ENCODE data around the gene KCNJ11. TPM values are rescaled to one million over a fixed set of nuclear protein-coding genes. Genes with fewer than 3 reads are reported as not detected.
A peak's percentile ranks its signal among the peaks of the same experiment; 100 is the strongest.
"Not testable (repeated sequence)": the region's sequence is repeated elsewhere in the genome, so short reads cannot be mapped to it uniquely, and the experiment has no call there.

KCNJ11 gene
- 0.64 and 2.1 TPM in 2 replicates for total RNA-seq

- no peak for DNase-seq (ENCODE audit: low read depth in 2 of 2)
These were observed at the start of gene KCNJ11 for GRCh38 chr11:17388609-17389210. Gene KCNJ11, minus strand, starts transcription at chr11:17388659. Its CDS starts 568 bp downstream, at chr11:17388091.

DNA sequence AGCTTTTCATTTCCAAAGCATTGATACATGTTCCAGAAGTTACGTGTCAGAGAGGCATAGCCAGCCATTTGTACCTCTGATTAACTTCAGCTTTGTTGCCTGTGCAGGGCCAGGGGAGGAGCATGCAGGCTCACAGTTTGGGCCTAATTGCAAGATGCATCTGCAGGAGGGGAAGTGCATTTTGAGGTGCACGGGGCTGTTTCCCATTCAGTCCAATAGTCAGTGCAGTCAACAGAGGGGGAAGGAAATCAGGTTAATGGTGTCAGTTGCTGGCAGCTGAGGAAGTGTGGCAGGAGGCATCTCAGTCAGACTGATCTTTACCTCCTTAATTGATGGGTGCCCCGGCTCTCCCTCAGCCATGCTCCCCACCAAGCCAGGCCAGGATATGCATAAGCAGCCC is 48.9 kb upstream of the KCNJ11 start:
- DNase-seq (ENCODE audit: low read depth in 2 of 2), result no peak

GRCh38 chr11:17434108-17434507 is 45.6 kb upstream of the KCNJ11 start:
- DNase-seq (ENCODE audit: low read depth in 2 of 2), result no peak

- DNase-seq (ENCODE audit: low read depth in 2 of 2), result no peak
These were observed 43.5 kb upstream of the KCNJ11 start for GRCh38 chr11:17432002-17432401.

DNA sequence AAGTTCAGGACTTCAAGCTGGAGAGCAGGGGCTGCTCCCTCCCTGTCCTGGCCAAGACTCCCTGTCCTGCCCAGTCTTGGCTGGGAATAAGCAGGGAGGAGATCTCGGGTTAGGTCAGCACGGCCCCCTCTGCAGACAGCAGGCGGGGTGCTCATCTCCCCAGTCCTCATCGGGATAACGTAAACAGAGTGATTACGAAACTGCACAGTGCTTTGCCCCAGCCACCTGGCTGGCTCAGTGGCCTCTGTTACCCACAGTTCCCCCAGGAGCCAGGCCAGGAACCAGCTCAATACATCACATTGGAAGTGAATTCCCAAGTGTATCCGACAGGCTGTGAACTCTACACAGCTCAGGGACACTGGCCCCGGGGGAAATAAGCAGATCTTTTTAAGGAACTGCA is 42.7 kb upstream of the KCNJ11 start:
- no peak for DNase-seq (ENCODE audit: low read depth in 2 of 2)

DNA sequence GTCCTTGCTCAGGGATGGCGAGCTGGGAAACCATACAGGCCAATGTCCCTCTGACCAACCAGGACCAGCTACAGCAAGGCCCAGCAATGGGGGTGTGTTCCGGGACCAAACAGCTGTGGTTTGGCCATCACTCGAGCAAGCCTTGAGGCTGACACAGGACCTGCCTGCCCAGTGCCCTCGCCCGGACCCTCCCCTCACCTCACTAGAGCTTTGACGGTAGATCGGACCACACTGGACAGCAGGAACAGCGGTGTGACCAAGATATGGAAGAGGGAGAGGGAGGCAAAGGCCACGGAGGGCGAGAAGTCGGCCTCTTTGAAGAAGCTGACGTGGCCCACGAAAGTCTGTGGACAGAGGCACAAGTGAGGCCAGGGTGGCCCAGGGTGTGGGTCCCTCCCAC is 42.2 kb upstream of the KCNJ11 start:
- no peak for DNase-seq (ENCODE audit: low read depth in 2 of 2)

DNA sequence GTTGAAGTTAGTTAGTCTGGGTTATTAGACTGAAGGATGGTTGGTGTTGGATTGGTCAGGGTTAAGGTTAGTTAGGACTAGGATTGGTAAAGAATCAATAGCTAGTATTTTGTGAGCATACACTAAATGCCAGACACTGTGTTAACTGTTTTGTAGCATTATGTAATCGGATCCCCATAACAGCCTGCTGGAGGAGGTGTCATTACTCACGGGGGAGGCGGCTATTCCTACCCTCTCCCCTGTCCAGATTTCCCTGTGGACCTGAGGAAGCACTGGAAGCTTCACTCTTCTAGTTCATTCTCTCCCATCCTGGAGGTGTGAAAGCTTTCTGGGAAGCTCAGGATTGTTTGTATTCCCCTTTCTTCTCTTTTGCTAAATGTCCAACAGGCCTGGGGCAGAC is 40.5 kb upstream of the KCNJ11 start:
- DNase-seq (ENCODE audit: low read depth in 2 of 2), result no peak

- no peak for DNase-seq (ENCODE audit: low read depth in 2 of 2)
These were observed 39.8 kb upstream of the KCNJ11 start for GRCh38 chr11:17428261-17428660.

GRCh38 chr11:17426233-17426632 is 37.8 kb upstream of the KCNJ11 start:
- not testable (repeated sequence) for DNase-seq (ENCODE audit: low read depth in 2 of 2)

DNA sequence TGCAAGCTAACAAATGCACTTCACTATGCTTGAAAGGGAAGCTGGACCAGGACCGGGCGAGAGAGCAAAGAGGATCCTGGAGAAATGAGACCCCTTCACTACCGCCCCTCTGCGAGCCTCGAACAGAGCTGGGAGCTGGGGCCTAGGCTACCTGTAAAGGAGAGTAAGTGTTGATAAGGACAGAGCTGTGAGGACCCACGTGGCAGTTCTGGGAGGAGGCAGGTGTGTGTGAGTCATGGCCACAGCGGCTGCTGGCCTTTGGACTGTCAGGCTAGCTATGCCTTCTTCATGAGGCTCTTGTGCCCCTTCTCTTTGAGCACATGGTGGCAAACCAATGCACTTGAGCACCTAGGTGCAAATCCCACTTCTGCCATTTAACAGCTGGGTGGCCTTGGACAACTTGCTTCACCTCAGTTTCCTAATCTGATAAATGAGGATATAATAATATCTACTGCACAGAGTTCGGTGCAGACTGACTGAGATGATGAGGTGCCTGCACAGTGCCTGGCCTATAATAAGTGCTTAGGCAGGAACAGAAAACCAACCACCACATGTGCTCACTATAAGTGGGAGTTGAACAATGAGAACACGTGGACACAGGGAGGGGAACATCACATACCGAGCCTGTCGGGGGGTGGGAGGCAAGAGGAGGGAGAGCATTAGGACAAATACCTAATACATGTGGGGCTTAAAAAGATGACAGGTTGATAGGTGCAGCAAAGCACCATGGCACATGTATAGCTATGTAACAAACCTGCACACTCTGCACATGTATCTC is 35.3 kb upstream of the KCNJ11 start:
- DNase-seq (ENCODE audit: low read depth in 2 of 2), result no peak

DNA sequence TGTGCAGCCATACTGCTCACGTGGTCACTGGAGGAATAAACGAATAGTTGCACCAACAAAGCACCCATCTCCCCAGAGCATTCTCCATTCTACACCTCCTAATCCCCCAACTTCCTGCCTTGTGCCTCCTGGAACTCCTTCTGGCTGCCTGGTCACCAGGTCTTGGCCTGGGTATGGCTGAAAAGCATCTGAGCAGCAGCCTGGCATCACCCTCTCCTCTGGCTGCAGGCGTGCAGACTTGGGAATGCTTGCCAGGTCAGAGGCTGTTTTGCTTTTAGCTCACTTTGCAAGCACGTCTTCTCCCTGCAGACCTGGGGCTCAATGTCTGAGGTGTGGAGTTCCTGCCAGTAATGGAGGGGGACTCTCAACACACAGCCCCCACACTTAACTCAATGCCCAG is 33.3 kb upstream of the KCNJ11 start:
- no peak for DNase-seq (ENCODE audit: low read depth in 2 of 2)

DNA sequence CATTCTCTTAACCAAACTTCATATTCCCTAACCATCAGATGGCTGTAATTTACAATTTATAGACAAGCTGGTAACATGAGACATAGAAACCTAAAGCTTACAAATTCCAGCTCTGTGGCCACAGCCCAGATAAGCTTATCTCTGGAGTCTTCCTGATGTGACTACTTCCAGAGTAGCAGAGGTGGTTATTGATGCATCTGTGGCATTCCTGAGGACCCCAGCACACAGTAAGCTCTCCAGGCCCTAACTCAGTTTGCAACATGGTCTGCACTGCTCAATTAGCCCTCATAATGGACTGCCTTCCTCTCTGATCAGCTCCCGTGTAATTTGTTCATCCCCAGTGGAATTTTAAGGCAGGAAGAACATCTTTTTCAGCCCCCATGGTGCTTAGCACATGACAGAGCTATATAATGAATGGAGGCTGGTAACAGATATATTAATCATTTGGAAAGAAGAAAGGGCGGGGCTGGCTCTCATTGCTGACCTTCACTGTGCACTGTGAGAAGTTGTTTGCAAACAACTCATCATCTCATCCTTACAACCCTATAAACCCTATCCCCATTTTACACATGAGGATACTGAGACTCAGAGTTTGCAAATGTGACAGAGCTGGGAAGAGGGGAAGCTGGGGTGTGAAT is 30.1 kb upstream of the KCNJ11 start:
- DNase-seq (ENCODE audit: low read depth in 2 of 2), result no peak

GRCh38 chr11:17416492-17416891 is 28.0 kb upstream of the KCNJ11 start:
- no peak for DNase-seq (ENCODE audit: low read depth in 2 of 2)

- DNase-seq (ENCODE audit: low read depth in 2 of 2), result no peak
These were observed 27.2 kb upstream of the KCNJ11 start for GRCh38 chr11:17415523-17416104.

DNA sequence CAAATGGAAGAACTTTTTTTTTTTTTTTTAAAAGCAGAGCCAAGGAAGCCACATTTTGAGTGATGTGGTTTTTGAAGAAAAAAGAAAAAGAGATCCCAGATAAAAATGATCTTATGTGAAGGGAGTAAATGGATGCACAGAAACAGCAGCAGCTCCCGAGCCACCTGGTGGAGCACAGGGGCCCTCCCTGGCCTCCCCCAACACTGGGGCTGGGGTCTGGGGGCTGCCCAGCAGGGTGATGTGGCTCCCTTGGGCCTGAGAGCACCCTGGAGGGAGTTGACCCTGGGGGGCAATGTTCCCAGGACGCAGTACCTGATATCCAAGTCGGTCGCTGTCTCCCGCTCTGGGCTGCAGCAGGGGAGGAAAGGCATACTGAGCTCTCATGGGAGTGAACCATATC is 26.5 kb upstream of the KCNJ11 start:
- no peak for DNase-seq (ENCODE audit: low read depth in 2 of 2)

DNA sequence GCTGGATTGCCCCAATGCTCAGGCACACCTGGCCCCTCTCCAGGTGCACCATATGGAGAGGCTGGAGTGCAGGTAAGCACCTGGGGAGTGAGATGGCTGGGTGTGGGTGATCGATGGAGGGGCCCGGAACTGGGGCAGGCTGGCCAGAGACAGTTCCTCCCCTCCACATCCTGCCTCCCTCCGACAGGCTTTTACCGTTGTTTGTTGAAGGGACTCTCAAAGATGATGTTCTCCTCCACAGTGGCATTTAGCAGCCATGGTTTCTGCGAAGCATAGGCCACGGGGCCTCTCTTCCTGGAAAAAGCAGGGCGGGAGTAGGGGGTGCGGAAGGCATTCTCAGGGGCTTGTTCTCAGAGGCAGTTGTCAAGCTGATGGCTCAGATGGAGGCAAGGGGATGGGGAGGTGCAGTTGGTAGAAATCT is 25.9 kb upstream of the KCNJ11 start:
- DNase-seq (ENCODE audit: low read depth in 2 of 2), result no peak

GRCh38 chr11:17413414-17414316 is 25.2 kb upstream of the KCNJ11 start:
- no peak for DNase-seq (ENCODE audit: low read depth in 2 of 2)

GRCh38 chr11:17412488-17413180 is 24.2 kb upstream of the KCNJ11 start:
- DNase-seq (ENCODE audit: low read depth in 2 of 2), result no peak

- DNase-seq (ENCODE audit: low read depth in 2 of 2), result no peak
These were observed 23.0 kb upstream of the KCNJ11 start for GRCh38 chr11:17411418-17411817.

DNA sequence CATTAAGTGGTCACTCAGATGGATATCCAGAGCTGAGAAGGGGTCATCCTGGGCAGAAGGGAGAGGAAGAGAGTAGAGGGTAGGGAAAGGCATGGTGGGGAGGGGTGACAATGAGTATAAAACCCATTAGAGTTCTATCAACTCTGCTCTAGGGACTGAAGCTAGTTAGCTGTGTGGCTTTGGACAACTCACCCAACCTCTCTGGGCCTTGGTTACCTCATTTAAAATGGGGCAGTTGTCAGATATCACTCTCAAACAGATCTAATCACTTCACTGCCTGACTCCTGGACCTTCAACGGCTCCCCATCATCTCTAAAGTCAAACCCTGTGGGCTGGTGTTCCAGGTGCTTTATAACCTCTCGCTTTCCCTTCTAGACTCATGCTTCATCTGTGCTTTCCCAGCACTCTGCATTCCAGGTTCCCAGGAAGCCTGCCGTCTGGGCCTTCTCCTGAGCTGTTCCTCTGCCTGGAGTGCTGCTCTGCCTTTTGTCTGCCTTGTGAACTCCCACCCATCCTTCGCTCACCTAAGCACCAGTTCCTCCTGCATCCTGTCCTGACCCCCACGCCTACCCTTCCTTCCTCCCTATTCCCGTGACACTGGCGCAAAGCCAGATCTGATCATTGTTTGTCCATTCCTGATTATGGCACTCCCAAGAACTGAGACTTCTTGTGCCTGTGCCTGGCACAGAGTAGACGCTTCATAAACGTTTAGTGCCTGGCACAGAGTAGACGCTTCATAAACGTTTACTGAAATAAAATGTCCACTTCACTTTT is 22.3 kb upstream of the KCNJ11 start:
- peak; percentile 16 to 37 for DNase-seq (ENCODE audit: low read depth in 2 of 2)
